ENCODE measurements around the gene RNF186.
"Not testable (repeated sequence)": the region's sequence is repeated elsewhere in the genome, so short reads cannot be mapped to it uniquely, and the experiment has no call there.

RNF186 gene

GRCh38 chr1:19792237-19793002, 22.7 kb downstream of the RNF186 start:
- DNase-seq = no peak

- not testable (repeated sequence) for DNase-seq
These were observed 24.8 kb downstream of the RNF186 start for GRCh38 chr1:19790061-19790975.

- DNase-seq = no peak
These were observed 28.1 kb downstream of the RNF186 start for GRCh38 chr1:19786988-19787423.

GRCh38 chr1:19785660-19786059, 29.4 kb downstream of the RNF186 start:
- DNase-seq = no peak

GRCh38 chr1:19780267-19780877, 34.7 kb downstream of the RNF186 start:
- DNase-seq = no peak

GRCh38 chr1:19776933-19777332, 38.1 kb downstream of the RNF186 start:
- no peak for DNase-seq

- no peak for DNase-seq
These were observed 38.8 kb downstream of the RNF186 start for GRCh38 chr1:19776287-19776686.

GRCh38 chr1:19775831-19776230, 39.3 kb downstream of the RNF186 start:
- no peak for DNase-seq

- no peak for DNase-seq
These were observed 39.8 kb downstream of the RNF186 start for GRCh38 chr1:19775317-19775716.

GRCh38 chr1:19774180-19774785, 40.8 kb downstream of the RNF186 start:
- DNase-seq = no peak

- no peak for DNase-seq
These were observed 41.6 kb downstream of the RNF186 start for GRCh38 chr1:19773485-19773884.

GRCh38 chr1:19772053-19772452, 43.0 kb downstream of the RNF186 start:
- no peak for DNase-seq

- no peak for DNase-seq
These were observed 43.7 kb downstream of the RNF186 start for GRCh38 chr1:19771350-19771749.

GRCh38 chr1:19770436-19771190, 44.5 kb downstream of the RNF186 start:
- DNase-seq = no peak

- DNase-seq = no peak
These were observed 45.7 kb downstream of the RNF186 start for GRCh38 chr1:19769211-19769932.

GRCh38 chr1:19768353-19769210, 46.5 kb downstream of the RNF186 start:
- DNase-seq = no peak

GRCh38 chr1:19765623-19766022, 49.5 kb downstream of the RNF186 start:
- DNase-seq = peak; percentile 87

GRCh38 chr1:19764848-19765247, 50.2 kb downstream of the RNF186 start:
- DNase-seq = no peak

Data from kidney glomerular epithelial cell (primary cell).